Measurements from ENCODE around the gene TMUB1.
A peak's percentile ranks its signal among the peaks of the same experiment; 100 is the strongest.

The TMUB1 gene

GRCh38 chr7:151080522-151081169, 2.6 kb downstream of the TMUB1 start, which contains the start of gene FASTK:
TSS of gene FASTK (minus strand) at chr7:151080809. CDS start at chr7:151080766, 43 bp downstream.
- H3K27ac ChIP-seq = peak within 1 kb of the TSS; percentile 97
- TF ChIP-seq CTCF (conservative IDR thresholded peaks at IDR 0.05) = no peak

- no peak for TF ChIP-seq CTCF (conservative IDR thresholded peaks at IDR 0.05)
- peak overlapping the region; percentile 97 for H3K27ac ChIP-seq
Measured at GRCh38 chr7:151080067-151080521, 3.2 kb downstream of the TMUB1 start.

GRCh38 chr7:151079199-151079910, 3.9 kb downstream of the TMUB1 start:
- no peak for TF ChIP-seq CTCF (conservative IDR thresholded peaks at IDR 0.05)
- H3K27ac ChIP-seq = peak overlapping the region; percentile 97

- TF ChIP-seq CTCF (conservative IDR thresholded peaks at IDR 0.05) = no peak
- H3K27ac ChIP-seq = peak overlapping the region; percentile 97
Measured at GRCh38 chr7:151078233-151079040, 4.9 kb downstream of the TMUB1 start.

- no peak overlapping the region; the same call in 1 of the 2 replicates for H3K27ac ChIP-seq
- no peak for TF ChIP-seq CTCF (conservative IDR thresholded peaks at IDR 0.05)
Measured at GRCh38 chr7:151077705-151078232, 5.5 kb downstream of the TMUB1 start.

GRCh38 chr7:151076863-151077704, 6.2 kb downstream of the TMUB1 start:
- peak overlapping the region; percentile 2; the same call in 1 of the 2 replicates for H3K27ac ChIP-seq
- peak; percentile 58 for TF ChIP-seq CTCF (conservative IDR thresholded peaks at IDR 0.05)
